OCI-LY7 (cell line): ENCODE data around the gene TMEM253. TPM values are rescaled to one million over a fixed set of nuclear protein-coding genes. Genes with fewer than 3 reads are reported as not detected.
A peak's percentile ranks its signal among the peaks of the same experiment; 100 is the strongest.

Experiments
- BruUV-seq: library from RNA; stranded (reverse); fragments of 400-500 nt; replicated peaks from 2 replicates; lab custom pipeline; 2021; lab: Mats Ljungman, UMichigan
- CTCF ChIA-PET: fragments of 300-600 bp; sonication (Branson Sonifier 250); formaldehyde crosslinking; loops from one replicate; lab custom pipeline; 2022; ENCODE audit warnings: antibody characterized with exemption; ENCODE audit not compliant: unreplicated experiment; lab: Charles Lee
- POLR2A ChIA-PET: fragments of 300-600 bp; sonication (Branson Sonifier 250); formaldehyde crosslinking; loops from one replicate; lab custom pipeline; 2022; ENCODE audit warnings: antibody characterized with exemption; lab: Charles Lee
- DNase-seq: peaks from one replicate; pipeline ENCODE4 v3.0.0-alpha.2; 2015; ENCODE audit warnings: low spot score
- H2AFZ ChIP-seq: fragments of 200-600 bp; sonication (generic), shearing (Covaris generic); 2 replicates; pipeline ENCODE4 v1.6.1; 2014; ENCODE audit warnings: mild to moderate bottlenecking, antibody characterized with exemption, low read length, moderate library complexity
- H3K27ac ChIP-seq: fragments of 200-600 bp; sonication (generic); 2 replicates; pipeline ENCODE4 v1.5.1; 2014; ENCODE audit warnings: mixed run types, low read depth, mild to moderate bottlenecking, moderate library complexity, low read length, inconsistent platforms; ENCODE audit not compliant: poor library complexity, severe bottlenecking
- H3K36me3 ChIP-seq: fragments of 200-600 bp; sonication (generic); 2 replicates; pipeline ENCODE4 v1.6.1; 2014; ENCODE audit warnings: mild to moderate bottlenecking, antibody characterized with exemption, low read length, moderate library complexity, mixed read lengths; ENCODE audit not compliant: insufficient read depth
- H3K4me1 ChIP-seq: fragments of 200-600 bp; sonication (generic); 2 replicates; pipeline ENCODE4 v1.5.1; 2014; ENCODE audit warnings: mild to moderate bottlenecking, low read length; ENCODE audit not compliant: insufficient read depth, poor library complexity, severe bottlenecking
- H3K4me2 ChIP-seq: fragments of 200-600 bp; sonication (generic); 2 replicates; pipeline ENCODE4 v1.6.1; 2014; ENCODE audit warnings: mild to moderate bottlenecking, low read length
- H3K4me3 ChIP-seq: fragments of 200-600 bp; sonication (generic); 2 replicates; pipeline ENCODE4 v1.5.1; 2014; ENCODE audit warnings: mild to moderate bottlenecking, low read depth, low read length; ENCODE audit not compliant: poor library complexity, severe bottlenecking
- H3K79me2 ChIP-seq: fragments of 200-600 bp; sonication (generic); 2 replicates; pipeline ENCODE4 v1.6.1; 2016; ENCODE audit warnings: low read depth, mild to moderate bottlenecking, low read length, moderate library complexity, mixed read lengths; ENCODE audit not compliant: insufficient read depth
- H3K9me2 ChIP-seq: fragments of 200-600 bp; sonication (generic); 2 replicates; pipeline ENCODE4 v1.6.1; 2016; ENCODE audit warnings: mild to moderate bottlenecking, low read length, mixed read lengths; ENCODE audit not compliant: insufficient read depth
- H3K9me3 ChIP-seq: fragments of 200-600 bp; sonication (generic); 2 replicates; pipeline ENCODE4 v1.6.1; 2014; ENCODE audit warnings: mild to moderate bottlenecking, mixed run types, low read length, mixed read lengths
- H4K20me1 ChIP-seq: fragments of 200-600 bp; sonication (generic); 2 replicates; pipeline ENCODE4 v1.6.1; 2014; ENCODE audit warnings: mild to moderate bottlenecking, antibody characterized with exemption, low read length, moderate library complexity, mixed read lengths; ENCODE audit not compliant: insufficient read depth
- CTCF ChIP-seq: fragments of 200-600 bp; sonication (generic); conservative IDR thresholded peaks from 2 replicates; pipeline ENCODE4 v1.5.1; 2014; ENCODE audit warnings: mild to moderate bottlenecking, antibody characterized with exemption, low read length, moderate library complexity, mixed read lengths
- EZH2phosphoT487 ChIP-seq: fragments of 200-600 bp; sonication (generic); IDR thresholded peaks from 2 replicates; pipeline ENCODE4 v1.6.1; 2018; ENCODE audit warnings: low read depth, borderline replicate concordance, mild to moderate bottlenecking, mixed run types, antibody characterized with exemption, low read length, moderate library complexity, mixed read lengths
- intact Hi-C: fragments of 100-400 bp; cut with micrococcal nuclease; formaldehyde crosslinking; loops from one replicate; pipeline ENCODE4 v1.10.0; 2022; ENCODE audit not compliant: unreplicated experiment
- total RNA-seq, 2 experiments: library from RNA; depleted of rRNA in 1 of 2; stranded (reverse); fragments of >200 nt in 1 of 2; shearing (Covaris generic) in 1 of 2; gene quantifications; 2 replicates each; pipeline ENCODE4 v1.2.3, GENCODE V29; 2014 to 2022

TMEM253 gene
- total RNA-seq, 2 experiments from 2014 or later: 0.88 TPM; not detected in 1

DNA sequence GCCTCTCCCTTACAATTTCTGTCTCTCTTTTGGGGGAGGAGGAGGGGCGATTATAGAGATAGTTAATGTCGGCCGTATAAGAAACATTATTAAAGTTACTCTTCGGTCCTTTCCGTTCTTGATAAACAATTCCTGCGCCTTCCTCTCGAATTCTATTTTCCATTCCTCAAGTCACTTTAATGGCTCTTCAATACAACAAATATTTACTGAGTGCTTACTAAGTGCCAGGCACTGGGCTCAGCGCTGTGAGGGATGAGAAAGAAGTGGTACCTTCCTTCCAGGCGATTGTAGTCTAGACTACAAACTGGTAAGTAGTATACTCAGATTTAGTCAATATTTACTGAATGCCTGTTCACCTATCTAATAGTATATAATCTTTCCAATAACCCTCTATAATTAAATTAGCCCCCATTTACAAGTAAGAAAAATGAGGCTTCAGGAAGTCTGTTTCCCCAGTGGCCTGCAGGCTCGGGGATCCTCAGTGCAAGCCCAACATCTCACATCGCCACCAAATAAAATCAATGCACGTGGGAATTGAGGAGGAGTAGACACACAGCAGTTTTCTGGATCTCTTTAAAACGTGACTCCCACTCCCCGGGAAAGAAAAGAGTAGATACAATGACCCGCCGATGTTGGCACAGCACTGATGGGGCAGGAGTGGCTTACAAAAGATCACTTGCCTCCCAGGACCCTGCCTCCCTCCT lies 1.8 kb upstream of the TMEM253 start:
- peak overlapping the region; percentile 99 for H3K4me2 ChIP-seq
- no peak for DNase-seq
- H3K9me3 ChIP-seq: no peaks in the 10 kb centered on the region
- H3K36me3 ChIP-seq: no peaks in the 10 kb centered on the region
- H3K9me2 ChIP-seq: no peaks in the 10 kb centered on the region
- no peaks in the 10 kb centered on the region for H3K79me2 ChIP-seq
- intact Hi-C loops: no loop called here
- CTCF ChIA-PET: interaction anchor here (0.6 kb wide), 1 partner anchor 21 kb away, joined by 3 read pairs; no protein-coding TSS in a partner anchor
- TF ChIP-seq EZH2phosphoT487 (no peak), CTCF (0 out of 2 replicates have a peak, but pooled peaks have one; percentile 3)
- no peaks in the 10 kb centered on the region; the same call in 1 of the 2 replicates for H4K20me1 ChIP-seq
- H3K4me3 ChIP-seq: peak overlapping the region; percentile 92
- H3K27ac ChIP-seq: peak overlapping the region; percentile 27
- H3K4me1 ChIP-seq: peaks cover 41% of the 10 kb centered on the region
- no TSS peak for BruUV-seq
- H2AFZ ChIP-seq: peak overlapping the region; percentile 92
- POLR2A ChIA-PET: interaction anchor here (1.3 kb wide), 1 partner anchor 28 kb away, joined by 7 read pairs; the partner anchor contains the start of gene ARHGEF40

GRCh38 chr14:21099596-21099985 lies 1.3 kb upstream of the TMEM253 start:
- H3K4me1 ChIP-seq: peaks cover 41% of the 10 kb centered on the region
- no peak overlapping the region for H2AFZ ChIP-seq
- BruUV-seq: no TSS peak
- ChIA-PET POLR2A (interaction anchor here (1.3 kb wide), 1 partner anchor 29 kb away, joined by 7 read pairs; the partner anchor contains the start of gene ARHGEF40), CTCF (interaction anchor here (0.6 kb wide), 1 partner anchor 22 kb away, joined by 3 read pairs; no protein-coding TSS in a partner anchor)
- H3K4me3 ChIP-seq: peak overlapping the region; percentile 92
- no peaks in the 10 kb centered on the region for H3K9me3 ChIP-seq
- intact Hi-C loops: no loop called here
- H3K36me3 ChIP-seq: no peaks in the 10 kb centered on the region
- no peak for DNase-seq
- H3K27ac ChIP-seq: no peak overlapping the region
- TF ChIP-seq EZH2phosphoT487: no peak
- TF ChIP-seq CTCF: no peak
- peak overlapping the region; percentile 99 for H3K4me2 ChIP-seq
- no peaks in the 10 kb centered on the region for H3K79me2 ChIP-seq
- no peaks in the 10 kb centered on the region; the same call in 1 of the 2 replicates for H4K20me1 ChIP-seq
- H3K9me2 ChIP-seq: no peaks in the 10 kb centered on the region
